Adrenal gland (tissue), 12 donors: ENCODE results near the gene FAAP24. TPM values are rescaled to one million over a fixed set of nuclear protein-coding genes. Genes with fewer than 3 reads are reported as not detected.
"Not testable (repeated sequence)": the region's sequence is repeated elsewhere in the genome, so short reads cannot be mapped to it uniquely, and the experiment has no call there.

ENCODE experiments used
- DNase-seq, 7 donors: peaks; one replicate each; pipeline ENCODE4 v3.0.0-alpha.2; 2019 to 2020
- H3K27ac ChIP-seq, 5 donors: fragments of 200-600 bp; sonication (generic) in 4 of 5; 1 replicate in 3 of 5; 2 replicates in 2 of 5; pipeline versions ENCODE4 v1.5.1 to v1.8.0; 2016 to 2020; ENCODE audit warnings: mild to moderate bottlenecking in 1 of 5
- H3K27me3 ChIP-seq: fragments of 200-600 bp; 2 replicates; pipeline ENCODE4 v1.8.0; 2021
- H3K36me3 ChIP-seq, 2 donors: fragments of 200-600 bp; replicated peaks in 1 of 2; 1 replicate in 1 of 2; 2 replicates in 1 of 2; pipeline versions ENCODE4 v1.5.1 to v1.8.0; 2018 to 2022
- H3K4me1 ChIP-seq, 2 donors: fragments of 200-600 bp; replicated peaks in 1 of 2; 1 replicate in 1 of 2; 2 replicates in 1 of 2; pipeline versions ENCODE4 v1.5.1 to v1.8.0; 2018 to 2021
- H3K4me3 ChIP-seq, 4 donors: fragments of 200-600 bp; sonication (generic) in 3 of 4; one replicate each; pipeline ENCODE4 v1.5.1; 2016 to 2018
- H3K9me3 ChIP-seq, 3 donors: fragments of 200-600 bp; sonication (generic) in 1 of 3; replicated peaks in 1 of 3; 1 replicate in 2 of 3; 2 replicates in 1 of 3; pipeline versions ENCODE4 v1.5.1 to v1.8.0; 2016 to 2021
- POLR2A ChIP-seq, 2 donors: fragments of 450-650 bp; IDR thresholded peaks; one replicate each; pipeline ENCODE4 v1.6.1; 2017; ENCODE audit warnings: antibody characterized with exemption in 2 of 2, mild to moderate bottlenecking in 2 of 2, moderate library complexity in 1 of 2
- WGBS, 4 donors: extraction: QIAGEN DNeasy Blood & Tissue Kit in 2 of 4; methylation state at CpG; one replicate each; pipeline versions ENCODE4 v1.1.5 to v1.1.7; 2013 to 2017; 5-methylcytosine and 5-hydroxymethylcytosine counted together
- intact Hi-C, 2 donors: fragments of 100-400 bp; cut with DNase I; formaldehyde crosslinking; loops; one replicate each; pipeline versions ENCODE4 v1.14.1 to v1.15.0; 2022 to 2023
- polyA plus RNA-seq, 3 donors: library from polyadenylated mRNA; stranded (reverse); fragments of 200-250 nt in 2 of 3; fragments of 350-450 nt in 1 of 3; fragmentation: Illumina TruSeq in 1 of 3; extraction: RNeasy Lipid Tissue Mini Kit (QIAGEN cat#74804) in 1 of 3; gene quantifications; one replicate each; pipeline ENCODE4 v1.2.3, GENCODE V29; 2013 to 2014
- total RNA-seq, 9 donors: library from RNA; depleted of rRNA in 4 of 9; stranded (reverse); fragments of >200 nt in 4 of 9; fragments of 120-200 nt in 1 of 9; fragmentation: NEBNext Ultra II Directional in 1 of 9; extraction: Animal tissue kit (Norgen Biotek cat#: 25700) in 1 of 9; gene quantifications; one replicate each; pipeline versions ENCODE4 v1.1.0 to v1.2.4, GENCODE V29; 2013 to 2023
- TF ChIP-seq, protein P1 (sequence below), 6 experiments: fragments of 450-650 bp in 4 of 6; fragments of 200-600 bp in 2 of 6; sonication (generic) in 1 of 6; IDR thresholded peaks; 1 replicate in 5 of 6; 2 replicates in 1 of 6; pipeline versions ENCODE4 v1.5.1 to v1.8.0; 2016 to 2021; ENCODE audit warnings: antibody characterized with exemption in 6 of 6, mild to moderate bottlenecking in 2 of 6, moderate library complexity in 1 of 6
- donor health status: healthy with polysubstance abuse.
- donor health status: Bipolar disorder and iron deficiency.
- donor health status: DM: yes; HTN: yes; CAD: no.
- donor health status: DM: no; HTN: no; CAD: no.
- donor health status: DM: no; HTN: no; CAD: no.
- donor health status: DM: yes; HTN: yes; CAD: no.

The FAAP24 gene
- total and polyA plus RNA-seq, 12 donors, result 0.51 to 4.9 (median 2.3) TPM

DNA sequence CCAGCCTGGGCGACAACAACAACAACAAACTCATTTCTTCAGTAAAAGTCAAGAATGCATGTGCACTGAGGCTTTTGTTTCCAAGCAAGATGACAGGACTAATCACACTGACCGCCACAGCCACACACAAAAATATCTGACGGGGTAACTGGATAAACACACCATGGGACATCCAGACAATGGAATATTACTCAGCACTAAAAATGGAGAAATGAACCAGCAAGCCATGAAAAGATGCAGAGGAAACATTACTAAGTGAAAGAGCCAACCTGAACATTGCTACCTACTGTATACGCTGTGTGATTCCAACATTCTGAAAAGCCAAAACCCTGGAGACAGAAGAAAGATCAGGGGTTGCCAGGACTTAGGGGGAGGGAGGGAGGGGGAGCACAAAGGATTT lies 36.7 kb downstream of the FAAP24 start:
- Histone ChIP-seq H3K4me3 (no peak overlapping the region), H3K36me3 (no peaks in the 10 kb centered on the region), H3K9me3 (no peaks in the 10 kb centered on the region), H3K27me3 (no peaks in the 10 kb centered on the region), H3K27ac (no peak overlapping the region), H3K4me1 (no peaks in the 10 kb centered on the region)
- no peak for TF ChIP-seq POLR2A (IDR thresholded peaks at IDR 0.05)
- TF ChIP-seq, protein P1, sequence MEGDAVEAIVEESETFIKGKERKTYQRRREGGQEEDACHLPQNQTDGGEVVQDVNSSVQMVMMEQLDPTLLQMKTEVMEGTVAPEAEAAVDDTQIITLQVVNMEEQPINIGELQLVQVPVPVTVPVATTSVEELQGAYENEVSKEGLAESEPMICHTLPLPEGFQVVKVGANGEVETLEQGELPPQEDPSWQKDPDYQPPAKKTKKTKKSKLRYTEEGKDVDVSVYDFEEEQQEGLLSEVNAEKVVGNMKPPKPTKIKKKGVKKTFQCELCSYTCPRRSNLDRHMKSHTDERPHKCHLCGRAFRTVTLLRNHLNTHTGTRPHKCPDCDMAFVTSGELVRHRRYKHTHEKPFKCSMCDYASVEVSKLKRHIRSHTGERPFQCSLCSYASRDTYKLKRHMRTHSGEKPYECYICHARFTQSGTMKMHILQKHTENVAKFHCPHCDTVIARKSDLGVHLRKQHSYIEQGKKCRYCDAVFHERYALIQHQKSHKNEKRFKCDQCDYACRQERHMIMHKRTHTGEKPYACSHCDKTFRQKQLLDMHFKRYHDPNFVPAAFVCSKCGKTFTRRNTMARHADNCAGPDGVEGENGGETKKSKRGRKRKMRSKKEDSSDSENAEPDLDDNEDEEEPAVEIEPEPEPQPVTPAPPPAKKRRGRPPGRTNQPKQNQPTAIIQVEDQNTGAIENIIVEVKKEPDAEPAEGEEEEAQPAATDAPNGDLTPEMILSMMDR (IDR thresholded peaks at IDR 0.05), result no peak
- 92 to 97% (median 94%) methylated on average over 4 of the region's 4 CpGs for WGBS, 4 donors
- intact Hi-C loops, result no loop called here
- no peak for DNase-seq

- H3K27ac ChIP-seq, H3K4me1 ChIP-seq, intact Hi-C loops, H3K4me3 ChIP-seq, DNase-seq, H3K9me3 ChIP-seq, H3K27me3 ChIP-seq, H3K36me3 ChIP-seq: not testable (repeated sequence)
- 83 to 94% (median 88%) methylated on average over 3 to 4 of the region's 4 CpGs for WGBS, 4 donors
Observed at GRCh38 chr19:33010891-33011290, 38.8 kb downstream of the FAAP24 start.

DNA sequence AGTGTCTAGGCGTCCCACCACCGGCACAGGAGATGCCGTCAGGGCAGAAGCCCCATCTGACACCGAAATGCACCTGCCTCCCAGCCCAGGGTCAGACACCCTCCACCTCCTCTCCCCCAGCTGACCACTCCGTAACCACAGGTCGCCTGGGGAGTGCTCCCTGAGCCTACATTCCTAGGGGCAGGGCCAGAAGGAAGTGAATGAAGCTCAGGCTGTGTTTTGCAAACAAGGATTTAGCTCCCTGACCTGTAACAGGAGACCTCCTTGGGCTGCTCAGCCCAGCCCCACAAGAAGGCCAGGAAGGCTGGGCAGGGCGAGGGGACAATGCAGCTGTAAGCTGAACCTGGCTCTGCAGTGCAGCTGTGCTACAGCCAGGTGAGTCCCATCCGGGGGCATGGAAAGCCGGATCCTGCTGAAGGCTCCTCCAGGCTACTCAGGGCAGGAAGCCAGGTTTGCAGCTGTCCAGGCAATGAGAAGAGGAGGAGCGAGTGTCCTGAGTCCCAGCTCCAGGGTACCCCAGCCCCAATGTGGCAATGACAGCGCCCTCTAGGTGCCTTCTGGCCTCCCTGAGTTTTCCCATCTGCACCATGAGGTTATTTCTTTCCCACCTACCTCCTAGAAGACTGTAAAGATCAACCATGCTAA lies 50.6 kb downstream of the FAAP24 start:
- Histone ChIP-seq H3K9me3 (no peaks in the 10 kb centered on the region), H3K27ac (no peak overlapping the region), H3K4me3 (no peak overlapping the region), H3K36me3 (no peaks in the 10 kb centered on the region), H3K27me3 (no peaks in the 10 kb centered on the region), H3K4me1 (no peaks in the 10 kb centered on the region)
- DNase-seq, result no peak
- no peak for TF ChIP-seq POLR2A (IDR thresholded peaks at IDR 0.05)
- TF ChIP-seq, protein P1 (IDR thresholded peaks at IDR 0.05), result no peak
- WGBS, 4 donors, result 62 to 67% (median 64%) methylated on average over 5 to 11 of the region's 11 CpGs
- intact Hi-C loops, result no loop called here

GRCh38 chr19:33024398-33024797 lies 52.4 kb downstream of the FAAP24 start:
- Histone ChIP-seq H3K27me3 (no peaks in the 10 kb centered on the region), H3K36me3 (no peaks in the 10 kb centered on the region), H3K4me1 (no peaks in the 10 kb centered on the region), H3K9me3 (no peaks in the 10 kb centered on the region), H3K4me3 (no peak overlapping the region), H3K27ac (no peak overlapping the region)
- intact Hi-C loops, result no loop called here
- DNase-seq, result no peak
- WGBS, 4 donors, result 72 to 90% (median 83%) methylated on average over 8 of the region's 8 CpGs
- TF ChIP-seq, protein P1 (IDR thresholded peaks at IDR 0.05), result no peak
- TF ChIP-seq POLR2A (IDR thresholded peaks at IDR 0.05), result no peak

GRCh38 chr19:33025468-33026238 lies 53.6 kb downstream of the FAAP24 start:
- H3K9me3 ChIP-seq, H3K4me1 ChIP-seq, DNase-seq, H3K4me3 ChIP-seq, H3K27ac ChIP-seq, H3K36me3 ChIP-seq, intact Hi-C loops, H3K27me3 ChIP-seq: not testable (repeated sequence)
- 88 to 92% (median 89%) methylated on average over 12 of the region's 12 CpGs for WGBS, 4 donors

- intact Hi-C loops, H3K36me3 ChIP-seq, H3K27ac ChIP-seq, H3K9me3 ChIP-seq, H3K27me3 ChIP-seq, DNase-seq, H3K4me3 ChIP-seq, H3K4me1 ChIP-seq: not testable (repeated sequence)
- 81 to 84% (median 84%) methylated on average over 4 to 5 of the region's 5 CpGs for WGBS, 4 donors
Observed at GRCh38 chr19:33026602-33027001, 54.6 kb downstream of the FAAP24 start.
